Measurements from ENCODE around the gene VPS13A.

GRCh38 chr9:77427256-77427927 lies 250.1 kb downstream of the VPS13A start:
- TF ChIP-seq POLR2A (IDR thresholded peaks at IDR 0.05) (no peak), CTCF (IDR thresholded peaks at IDR 0.05 in 4 of 5, conservative IDR thresholded peaks at IDR 0.05 in 1 of 5) (no peak)
